ENCODE measurements around the gene PCDHGB1.
"Not testable (repeated sequence)": the region's sequence is repeated elsewhere in the genome, so short reads cannot be mapped to it uniquely, and the experiment has no call there.

Gene PCDHGB1

GRCh38 chr5:141349917-141350619, at the start of gene PCDHGB1:
Gene PCDHGB1, plus strand, starts transcription at chr5:141350099. Its CDS starts 162 bp downstream, at chr5:141350261.
- TF ChIP-seq CTCF (IDR thresholded peaks at IDR 0.05; ENCODE audit: low read depth, low read length, missing control alignments): peak; percentile 52
- 0 out of 2 replicates have a peak within 1 kb of the TSS, but pooled peaks have one; percentile 0 for H3K4me3 ChIP-seq (replicated peaks; ENCODE audit: low read depth, low read length)
- DNase-seq (ENCODE audit: extremely low read depth, low read depth): no peak

- H3K4me3 ChIP-seq (replicated peaks; ENCODE audit: low read depth, low read length): no peak within 1 kb of the TSS
- no peak for TF ChIP-seq CTCF (IDR thresholded peaks at IDR 0.05; ENCODE audit: low read depth, low read length, missing control alignments)
- DNase-seq (ENCODE audit: extremely low read depth, low read depth): no peak
These were observed 46.1 kb upstream of the PCDHGB1 start, which contains the start of gene SLC25A2 for GRCh38 chr5:141303756-141304155. Gene SLC25A2, minus strand, starts transcription at chr5:141304049. Its CDS starts 184 bp downstream, at chr5:141303865.

GRCh38 chr5:141306630-141307029, 43.3 kb upstream of the PCDHGB1 start:
- no peak for DNase-seq (ENCODE audit: extremely low read depth, low read depth)
- no peak overlapping the region for H3K4me3 ChIP-seq (replicated peaks; ENCODE audit: low read depth, low read length)
- TF ChIP-seq CTCF (IDR thresholded peaks at IDR 0.05; ENCODE audit: low read depth, low read length, missing control alignments): no peak

- DNase-seq (ENCODE audit: extremely low read depth, low read depth): no peak
- no peak overlapping the region for H3K4me3 ChIP-seq (replicated peaks; ENCODE audit: low read depth, low read length)
- TF ChIP-seq CTCF (IDR thresholded peaks at IDR 0.05; ENCODE audit: low read depth, low read length, missing control alignments): no peak
These were observed 36.2 kb upstream of the PCDHGB1 start for GRCh38 chr5:141313711-141314110.

- DNase-seq (ENCODE audit: extremely low read depth, low read depth); H3K4me3 ChIP-seq (replicated peaks; ENCODE audit: low read depth, low read length): not testable (repeated sequence)
These were observed 32.9 kb upstream of the PCDHGB1 start for GRCh38 chr5:141316963-141317362.

- no peak for TF ChIP-seq CTCF (IDR thresholded peaks at IDR 0.05; ENCODE audit: low read depth, low read length, missing control alignments)
- H3K4me3 ChIP-seq (replicated peaks; ENCODE audit: low read depth, low read length): no peak overlapping the region; the same call in 1 of the 2 replicates
- no peak for DNase-seq (ENCODE audit: extremely low read depth, low read depth)
These were observed 30.7 kb upstream of the PCDHGB1 start for GRCh38 chr5:141319202-141319601.

GRCh38 chr5:141319699-141320098, 30.2 kb upstream of the PCDHGB1 start:
- DNase-seq (ENCODE audit: extremely low read depth, low read depth): no peak
- H3K4me3 ChIP-seq (replicated peaks; ENCODE audit: low read depth, low read length): peak overlapping the region; percentile 91
- no peak for TF ChIP-seq CTCF (IDR thresholded peaks at IDR 0.05; ENCODE audit: low read depth, low read length, missing control alignments)
